SHP77 treated with DMSO at 0.1 percent for 48 hours (cell line): Measurements from ENCODE around the gene PTPN22.

Experiments
- DNase-seq: peaks from one replicate; lab custom pipeline; 2025; lab: John Stamatoyannopoulos, UW

The PTPN22 gene

GRCh38 chr1:113800487-113800886 lies 71.0 kb downstream of the PTPN22 start:
- no peak for DNase-seq

GRCh38 chr1:113797472-113797871 lies 74.0 kb downstream of the PTPN22 start:
- no peak for DNase-seq

- no peak for DNase-seq
Measured at GRCh38 chr1:113793878-113794834, 77.4 kb downstream of the PTPN22 start.

GRCh38 chr1:113792986-113793385 lies 78.5 kb downstream of the PTPN22 start:
- no peak for DNase-seq

- no peak for DNase-seq
Measured at GRCh38 chr1:113792471-113792870, 79.0 kb downstream of the PTPN22 start.

- DNase-seq: no peak
Measured at GRCh38 chr1:113788802-113789201, 82.7 kb downstream of the PTPN22 start.

- no peak for DNase-seq
Measured at GRCh38 chr1:113787663-113788062, 83.8 kb downstream of the PTPN22 start.

GRCh38 chr1:113786069-113786468 lies 85.4 kb downstream of the PTPN22 start:
- no peak for DNase-seq

- no peak for DNase-seq
Measured at GRCh38 chr1:113784104-113784779, 87.3 kb downstream of the PTPN22 start.

GRCh38 chr1:113783254-113784103 lies 88.0 kb downstream of the PTPN22 start:
- no peak for DNase-seq

- no peak for DNase-seq
Measured at GRCh38 chr1:113782406-113782805, 89.1 kb downstream of the PTPN22 start.

GRCh38 chr1:113780374-113781146 lies 91.0 kb downstream of the PTPN22 start:
- no peak for DNase-seq

- DNase-seq: no peak
Measured at GRCh38 chr1:113779542-113779941, 92.0 kb downstream of the PTPN22 start.

- no peak for DNase-seq
Measured at GRCh38 chr1:113777561-113777960, 94.0 kb downstream of the PTPN22 start.

GRCh38 chr1:113770031-113770430 lies 101.5 kb downstream of the PTPN22 start:
- no peak for DNase-seq

- no peak for DNase-seq
Measured at GRCh38 chr1:113769601-113769970, 101.9 kb downstream of the PTPN22 start.

GRCh38 chr1:113768916-113769600 lies 102.5 kb downstream of the PTPN22 start:
- DNase-seq: no peak

- no peak for DNase-seq
Measured at GRCh38 chr1:113765306-113766230, 105.9 kb downstream of the PTPN22 start.
